HCT116 (cell line): ENCODE measurements around the gene POLA1. TPM values are rescaled to one million over a fixed set of nuclear protein-coding genes. Genes with fewer than 3 reads are reported as not detected.

Experiments used
- ATAC-seq: fragments of 200-7000 bp; cut with Tn5 transposase; 2 replicates; pipeline ENCODE4 v1.9.1; 2020; ENCODE audit warnings: mild to moderate bottlenecking, moderate library complexity
- BruUV-seq: library from RNA; stranded (reverse); fragments of 400-500 nt; replicated peaks from 2 replicates; lab custom pipeline; 2021; lab: Mats Ljungman, UMichigan
- CTCF ChIA-PET: fragments of 300-600 bp; sonication (Branson Sonifier 250); formaldehyde crosslinking; loops from one replicate; lab custom pipeline; 2021; ENCODE audit warnings: antibody characterized with exemption; lab: Charles Lee
- POLR2A ChIA-PET: fragments of 300-600, 350-600 bp; sonication (Branson Sonifier 250); formaldehyde crosslinking; loops from one replicate; lab custom pipeline; 2021; ENCODE audit warnings: antibody characterized with exemption; lab: Charles Lee
- RAD21 ChIA-PET, 2 experiments: fragments of 300-600 bp; sonication (Branson Sonifier 250); formaldehyde crosslinking; loops; one replicate each; lab custom pipeline; 2023; ENCODE audit warnings: low total read pairs in 2 of 2; ENCODE audit not compliant: uncharacterized antibody in 2 of 2, unreplicated experiment in 2 of 2, low non-redundant PET in 1 of 2; lab: Charles Lee
- DNase-seq: peaks from one replicate; pipeline ENCODE4 v3.0.0-alpha.2; 2010; ENCODE audit warnings: low read depth, low spot score
- H2AFZ ChIP-seq: fragments of 200-600 bp; shearing (Covaris generic), sonication (generic); 2 replicates; pipeline ENCODE4 v1.6.1; 2017; ENCODE audit warnings: low read depth, mixed run types, mixed read lengths, antibody characterized with exemption, low read length; ENCODE audit not compliant: poor library complexity, severe bottlenecking
- H3K27ac ChIP-seq: 2 replicates; pipeline ENCODE4 v1.5.1; 2012; ENCODE audit warnings: low read depth, low read length
- H3K27me3 ChIP-seq: fragments of 200-600 bp; sonication (generic); 2 replicates; pipeline ENCODE4 v1.6.1; 2016; ENCODE audit warnings: mixed run types, low read length, mixed read lengths; ENCODE audit not compliant: insufficient read depth
- H3K36me3 ChIP-seq, 2 experiments: fragments of 200-500 bp in 1 of 2; fragments of 200-600 bp in 1 of 2; sonication (Bioruptor generic) in 1 of 2; sonication (generic) in 1 of 2; 2 replicates each; pipeline versions ENCODE4 v1.5.1 to v1.6.1; 2014 to 2016; ENCODE audit warnings: low read length in 2 of 2, inconsistent platforms in 1 of 2, mixed read lengths in 1 of 2, mixed run types in 1 of 2; ENCODE audit not compliant: insufficient read depth in 2 of 2, control insufficient read depth in 1 of 2
- H3K4me1 ChIP-seq, 2 experiments: fragments of 200-600 bp in 1 of 2; sonication (generic) in 1 of 2; 2 replicates each; pipeline versions ENCODE4 v1.5.1 to v1.6.1; 2012 to 2017; ENCODE audit warnings: low read length in 2 of 2, inconsistent platforms in 1 of 2, mild to moderate bottlenecking in 1 of 2, mixed read lengths in 1 of 2, mixed run types in 1 of 2, moderate library complexity in 1 of 2; ENCODE audit not compliant: insufficient read depth in 2 of 2, control insufficient read depth in 1 of 2
- H3K4me2 ChIP-seq: fragments of 200-600 bp; sonication (generic); 2 replicates; pipeline ENCODE4 v1.6.1; 2017; ENCODE audit warnings: mixed run types, low read length, mixed read lengths
- H3K4me3 ChIP-seq, 2 experiments: fragments of 200-600 bp in 1 of 2; sonication (generic) in 1 of 2; replicated peaks in 1 of 2; 2 replicates each; pipeline ENCODE4 v1.5.1; 2011 to 2016; ENCODE audit warnings: low read length in 2 of 2, control low read depth in 1 of 2, low read depth in 1 of 2, mild to moderate bottlenecking in 1 of 2, mixed read lengths in 1 of 2, mixed run types in 1 of 2
- H3K79me2 ChIP-seq: fragments of 200-600 bp; sonication (generic); 2 replicates; pipeline ENCODE4 v1.6.1; 2017; ENCODE audit warnings: mild to moderate bottlenecking, mixed run types, low read length, moderate library complexity, mixed read lengths; ENCODE audit not compliant: insufficient read depth
- H3K9ac ChIP-seq: fragments of 200-600 bp; sonication (generic); 2 replicates; pipeline ENCODE4 v1.6.1; 2016; ENCODE audit warnings: low read length, mixed read lengths
- H3K9me2 ChIP-seq: fragments of 200-600 bp; sonication (generic), shearing (Covaris generic); 2 replicates; pipeline ENCODE4 v1.6.1; 2017; ENCODE audit warnings: mixed run types, mild to moderate bottlenecking, moderate library complexity; ENCODE audit not compliant: insufficient read depth
- H3K9me3 ChIP-seq, 2 experiments: fragments of 200-500 bp in 1 of 2; fragments of 200-600 bp in 1 of 2; sonication (Bioruptor generic) in 1 of 2; sonication (generic) in 1 of 2; 2 replicates each; pipeline ENCODE4 v1.6.1; 2014 to 2017; ENCODE audit warnings: low read length in 2 of 2, mixed read lengths in 2 of 2, inconsistent platforms in 1 of 2, low read depth in 1 of 2, mild to moderate bottlenecking in 1 of 2, mixed run types in 1 of 2, moderate library complexity in 1 of 2; ENCODE audit not compliant: control insufficient read depth in 1 of 2, insufficient read depth in 1 of 2
- H4K20me1 ChIP-seq: fragments of 200-600 bp; sonication (generic), shearing (Covaris generic); 2 replicates; pipeline ENCODE4 v1.6.1; 2017; ENCODE audit warnings: mixed run types, mild to moderate bottlenecking, moderate library complexity; ENCODE audit not compliant: insufficient read depth
- CBX3 ChIP-seq: IDR thresholded peaks from 2 replicates; pipeline ENCODE4 v1.6.1; 2012; ENCODE audit warnings: low read depth
- ELF1 ChIP-seq: IDR thresholded peaks from 2 replicates; pipeline ENCODE4 v1.6.1; 2012; ENCODE audit warnings: low read depth, borderline replicate concordance
- EZH2 ChIP-seq: fragments of 200-600 bp; sonication (generic); IDR thresholded peaks from 2 replicates; pipeline ENCODE4 v1.6.1; 2017; ENCODE audit warnings: antibody characterized with exemption, mixed run types
- FOSL1 ChIP-seq: IDR thresholded peaks from 2 replicates; pipeline ENCODE4 v1.6.1; 2012; ENCODE audit warnings: low read depth
- POLR2A ChIP-seq: IDR thresholded peaks from 2 replicates; pipeline ENCODE4 v1.7.0; 2011; ENCODE audit warnings: borderline replicate concordance; ENCODE audit not compliant: insufficient read depth, insufficient read length; ENCODE audit errors: extremely low read depth
- POLR2AphosphoS5 ChIP-seq: IDR thresholded peaks from 2 replicates; pipeline ENCODE4 v1.6.1; 2011; ENCODE audit warnings: mild to moderate bottlenecking, low read depth, low read length, moderate library complexity
- RAD21 ChIP-seq: IDR thresholded peaks from 2 replicates; pipeline ENCODE4 v1.6.1; 2012; ENCODE audit warnings: low read depth, mild to moderate bottlenecking
- SP1 ChIP-seq: IDR thresholded peaks from 2 replicates; pipeline ENCODE4 v1.6.1; 2012; ENCODE audit warnings: low read depth
- ZNF274 ChIP-seq: fragments of 200-500 bp; sonication (Bioruptor generic); IDR thresholded peaks from 2 replicates; pipeline ENCODE4 v1.6.1; 2014; ENCODE audit warnings: mild to moderate bottlenecking, low read depth, low read length, inconsistent platforms
- intact Hi-C: fragments of 100-400 bp; cut with micrococcal nuclease; formaldehyde crosslinking; loops from 2 replicates; pipeline ENCODE4 v1.10.0; 2022
- total RNA-seq: library from RNA; stranded (reverse); gene quantifications from one replicate; pipeline ENCODE4 v1.2.1, GENCODE V29; 2021; ENCODE audit not compliant: unreplicated experiment
- TF ChIP-seq, protein P1 (sequence below): IDR thresholded peaks from 2 replicates; pipeline ENCODE4 v1.6.1; 2012; ENCODE audit warnings: low read depth
- TF ChIP-seq, protein P2 (sequence below): IDR thresholded peaks from 2 replicates; pipeline ENCODE4 v1.6.1; 2012

POLA1 gene
- total RNA-seq, 1 experiment from 2014 or later: 27.0 TPM

DNA sequence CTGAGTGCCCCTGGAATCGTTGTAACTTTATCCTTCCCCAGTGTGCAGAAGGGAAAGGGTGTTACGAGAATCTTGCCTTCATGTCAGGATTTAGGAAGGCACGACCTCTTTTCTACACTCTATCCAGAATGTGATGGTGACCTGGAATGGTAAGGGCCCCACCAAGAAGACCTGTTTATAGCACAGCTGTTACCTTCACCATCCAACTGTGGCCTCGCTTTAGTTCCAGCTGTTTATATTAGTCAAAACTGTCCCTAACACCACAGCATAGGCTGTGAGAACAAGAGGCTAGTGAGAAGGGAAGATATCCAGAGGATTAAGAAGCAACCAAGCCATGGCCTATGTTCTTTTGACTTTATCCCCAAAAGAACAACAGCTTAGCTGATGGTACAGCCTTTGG, 294.0 kb downstream of the POLA1 start:
- Histone ChIP-seq H3K27ac (no peak overlapping the region), H4K20me1 (no peaks in the 10 kb centered on the region), H2AFZ (no peak overlapping the region), H3K79me2 (no peaks in the 10 kb centered on the region), H3K27me3 (no peaks in the 10 kb centered on the region), H3K4me3 (no peak overlapping the region), H3K9ac (no peak overlapping the region), H3K4me2 (no peak overlapping the region), H3K36me3 (no peaks in the 10 kb centered on the region), H3K9me3 (no peaks in the 10 kb centered on the region), H3K4me1 (no peaks in the 10 kb centered on the region), H3K9me2 (no peaks in the 10 kb centered on the region)
- no peak for ATAC-seq
- no peak for TF ChIP-seq RAD21
- no peak for TF ChIP-seq CBX3
- no peak for TF ChIP-seq POLR2A
- no peak for TF ChIP-seq SP1
- no peak for TF ChIP-seq POLR2AphosphoS5
- TF ChIP-seq, protein P1, sequence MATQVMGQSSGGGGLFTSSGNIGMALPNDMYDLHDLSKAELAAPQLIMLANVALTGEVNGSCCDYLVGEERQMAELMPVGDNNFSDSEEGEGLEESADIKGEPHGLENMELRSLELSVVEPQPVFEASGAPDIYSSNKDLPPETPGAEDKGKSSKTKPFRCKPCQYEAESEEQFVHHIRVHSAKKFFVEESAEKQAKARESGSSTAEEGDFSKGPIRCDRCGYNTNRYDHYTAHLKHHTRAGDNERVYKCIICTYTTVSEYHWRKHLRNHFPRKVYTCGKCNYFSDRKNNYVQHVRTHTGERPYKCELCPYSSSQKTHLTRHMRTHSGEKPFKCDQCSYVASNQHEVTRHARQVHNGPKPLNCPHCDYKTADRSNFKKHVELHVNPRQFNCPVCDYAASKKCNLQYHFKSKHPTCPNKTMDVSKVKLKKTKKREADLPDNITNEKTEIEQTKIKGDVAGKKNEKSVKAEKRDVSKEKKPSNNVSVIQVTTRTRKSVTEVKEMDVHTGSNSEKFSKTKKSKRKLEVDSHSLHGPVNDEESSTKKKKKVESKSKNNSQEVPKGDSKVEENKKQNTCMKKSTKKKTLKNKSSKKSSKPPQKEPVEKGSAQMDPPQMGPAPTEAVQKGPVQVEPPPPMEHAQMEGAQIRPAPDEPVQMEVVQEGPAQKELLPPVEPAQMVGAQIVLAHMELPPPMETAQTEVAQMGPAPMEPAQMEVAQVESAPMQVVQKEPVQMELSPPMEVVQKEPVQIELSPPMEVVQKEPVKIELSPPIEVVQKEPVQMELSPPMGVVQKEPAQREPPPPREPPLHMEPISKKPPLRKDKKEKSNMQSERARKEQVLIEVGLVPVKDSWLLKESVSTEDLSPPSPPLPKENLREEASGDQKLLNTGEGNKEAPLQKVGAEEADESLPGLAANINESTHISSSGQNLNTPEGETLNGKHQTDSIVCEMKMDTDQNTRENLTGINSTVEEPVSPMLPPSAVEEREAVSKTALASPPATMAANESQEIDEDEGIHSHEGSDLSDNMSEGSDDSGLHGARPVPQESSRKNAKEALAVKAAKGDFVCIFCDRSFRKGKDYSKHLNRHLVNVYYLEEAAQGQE: no peak
- TF ChIP-seq EZH2: no peak
- no peak for TF ChIP-seq ELF1
- TF ChIP-seq, protein P2, sequence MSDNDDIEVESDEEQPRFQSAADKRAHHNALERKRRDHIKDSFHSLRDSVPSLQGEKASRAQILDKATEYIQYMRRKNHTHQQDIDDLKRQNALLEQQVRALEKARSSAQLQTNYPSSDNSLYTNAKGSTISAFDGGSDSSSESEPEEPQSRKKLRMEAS: no peak
- TF ChIP-seq ZNF274: no peak
- no peak for TF ChIP-seq FOSL1
- ChIA-PET RAD21 (no interaction called here), CTCF (no interaction called here), POLR2A (no interaction called here)
- DNase-seq: no peak
- intact Hi-C loops: no loop called here
- no TSS peak for BruUV-seq
